Calu3 (cell line): ENCODE measurements around the gene JAZF1. TPM values are rescaled to one million over a fixed set of nuclear protein-coding genes. Genes with fewer than 3 reads are reported as not detected.

ENCODE experiments used
- BruUV-seq: library from RNA; stranded (reverse); fragments of 400-500 nt; replicated peaks from 2 replicates; lab custom pipeline; 2021; lab: Mats Ljungman, UMichigan
- CTCF ChIA-PET: fragments of 300-600 bp; sonication (Branson Sonifier 250); formaldehyde crosslinking; loops from one replicate; lab custom pipeline; 2022; ENCODE audit warnings: antibody characterized with exemption; lab: Charles Lee
- DNase-seq: peaks from one replicate; pipeline ENCODE4 v3.0.0; 2022
- H3K27ac Mint-ChIP-seq: one replicate; pipeline ENCODE4 v1.8.0; 2022; ENCODE audit warnings: mixed read lengths; ENCODE audit not compliant: unreplicated experiment
- H3K27me3 Mint-ChIP-seq: one replicate; pipeline ENCODE4 v1.8.0; 2022; ENCODE audit warnings: mixed read lengths; ENCODE audit not compliant: unreplicated experiment
- H3K36me3 Mint-ChIP-seq: one replicate; pipeline ENCODE4 v1.8.0; 2022; ENCODE audit warnings: mild to moderate bottlenecking, moderate library complexity, mixed read lengths; ENCODE audit not compliant: insufficient read depth, unreplicated experiment
- H3K4me1 Mint-ChIP-seq: one replicate; pipeline ENCODE4 v1.8.0; 2022; ENCODE audit warnings: mild to moderate bottlenecking, low read depth, mixed read lengths; ENCODE audit not compliant: unreplicated experiment
- H3K4me3 Mint-ChIP-seq: one replicate; pipeline ENCODE4 v1.8.0; 2022; ENCODE audit warnings: mild to moderate bottlenecking, low read depth, moderate library complexity, mixed read lengths; ENCODE audit not compliant: unreplicated experiment
- H3K9me3 Mint-ChIP-seq: one replicate; pipeline ENCODE4 v1.8.0; 2022; ENCODE audit warnings: low read depth, mixed read lengths; ENCODE audit not compliant: unreplicated experiment
- intact Hi-C: fragments of 100-400 bp; cut with micrococcal nuclease; formaldehyde crosslinking; loops from one replicate; pipeline ENCODE4 v1.10.0; 2022; ENCODE audit not compliant: unreplicated experiment
- total RNA-seq: library from RNA; stranded (reverse); gene quantifications from 2 replicates; pipeline ENCODE4 v1.2.3, GENCODE V29; 2022
- TF ChIP-seq, protein P1 (sequence below): fragments of 200-600 bp; IDR thresholded peaks from one replicate; pipeline ENCODE4 v1.8.0; 2022; ENCODE audit warnings: antibody characterized with exemption; ENCODE audit not compliant: unreplicated experiment

Gene JAZF1
- total RNA-seq, 1 experiment from 2014 or later = 10.7 TPM

DNA sequence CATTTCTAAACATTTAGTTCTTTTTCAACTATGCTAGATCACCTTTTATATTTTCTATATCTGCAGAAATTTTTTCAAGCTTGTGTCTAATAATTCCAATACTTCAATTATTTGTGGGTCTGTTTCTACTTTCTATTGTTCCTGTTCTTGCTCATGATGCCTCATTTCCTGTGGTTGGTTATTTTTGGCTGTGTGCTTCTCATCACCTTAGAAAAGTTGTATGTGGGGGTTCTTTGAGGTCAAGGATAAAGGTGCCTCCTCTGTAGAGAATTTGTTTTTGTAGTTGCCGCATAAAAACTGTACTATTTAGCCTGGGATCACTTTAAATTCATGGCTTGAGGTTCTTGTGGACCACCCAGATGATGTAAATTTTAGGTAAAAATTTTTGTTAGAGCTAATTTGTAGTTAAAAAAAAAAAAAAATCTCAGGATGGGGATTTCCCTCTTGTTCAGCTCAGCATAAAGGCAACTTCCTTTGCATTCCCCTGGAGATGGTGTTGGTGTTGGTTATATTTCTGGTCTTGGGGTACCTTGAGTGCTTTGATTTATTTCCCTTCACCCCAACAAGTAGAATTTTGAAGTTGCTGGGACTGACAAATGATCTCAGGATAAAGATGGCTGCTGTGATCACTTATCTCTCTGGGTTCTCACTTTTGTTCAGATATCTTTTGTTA is 27.0 kb upstream of the JAZF1 start:
- no peak overlapping the region for H3K27ac Mint-ChIP-seq
- no TSS peak for BruUV-seq
- DNase-seq = no peak
- H3K27me3 Mint-ChIP-seq = no peaks in the 10 kb centered on the region
- H3K4me3 Mint-ChIP-seq = no peak overlapping the region
- intact Hi-C loops = no loop called here
- H3K4me1 Mint-ChIP-seq = peaks cover 12% of the 10 kb centered on the region
- H3K36me3 Mint-ChIP-seq = no peaks in the 10 kb centered on the region
- peaks cover 3% of the 10 kb centered on the region for H3K9me3 Mint-ChIP-seq
- CTCF ChIA-PET = interaction anchor here (0.7 kb wide), 2 partner anchors 271 to 685 kb away, joined by 3 to 4 read pairs; no protein-coding TSS in a partner anchor
- TF ChIP-seq, protein P1, sequence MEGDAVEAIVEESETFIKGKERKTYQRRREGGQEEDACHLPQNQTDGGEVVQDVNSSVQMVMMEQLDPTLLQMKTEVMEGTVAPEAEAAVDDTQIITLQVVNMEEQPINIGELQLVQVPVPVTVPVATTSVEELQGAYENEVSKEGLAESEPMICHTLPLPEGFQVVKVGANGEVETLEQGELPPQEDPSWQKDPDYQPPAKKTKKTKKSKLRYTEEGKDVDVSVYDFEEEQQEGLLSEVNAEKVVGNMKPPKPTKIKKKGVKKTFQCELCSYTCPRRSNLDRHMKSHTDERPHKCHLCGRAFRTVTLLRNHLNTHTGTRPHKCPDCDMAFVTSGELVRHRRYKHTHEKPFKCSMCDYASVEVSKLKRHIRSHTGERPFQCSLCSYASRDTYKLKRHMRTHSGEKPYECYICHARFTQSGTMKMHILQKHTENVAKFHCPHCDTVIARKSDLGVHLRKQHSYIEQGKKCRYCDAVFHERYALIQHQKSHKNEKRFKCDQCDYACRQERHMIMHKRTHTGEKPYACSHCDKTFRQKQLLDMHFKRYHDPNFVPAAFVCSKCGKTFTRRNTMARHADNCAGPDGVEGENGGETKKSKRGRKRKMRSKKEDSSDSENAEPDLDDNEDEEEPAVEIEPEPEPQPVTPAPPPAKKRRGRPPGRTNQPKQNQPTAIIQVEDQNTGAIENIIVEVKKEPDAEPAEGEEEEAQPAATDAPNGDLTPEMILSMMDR = no peak

DNA sequence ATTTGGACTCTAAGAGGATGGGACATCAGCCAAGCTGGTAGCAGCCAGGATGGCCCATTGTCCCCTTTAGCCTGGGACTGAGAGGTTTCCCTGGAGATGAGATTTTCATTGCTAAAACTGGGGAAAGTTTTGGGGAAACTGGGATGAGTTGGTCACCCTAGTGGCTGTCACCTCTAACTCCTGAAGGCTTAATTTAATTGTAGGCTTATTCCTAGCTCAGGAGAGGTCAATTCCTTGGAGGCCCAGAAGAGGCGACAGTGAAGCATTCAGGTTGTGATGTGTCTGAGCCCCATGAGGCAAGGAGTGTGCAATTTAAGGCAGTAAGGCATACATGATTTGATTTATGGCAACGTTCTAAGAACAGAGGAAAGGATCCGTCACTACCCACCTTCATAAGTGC is 24.9 kb upstream of the JAZF1 start:
- TF ChIP-seq, protein P1 = no peak
- Mint-ChIP-seq H3K36me3 (no peaks in the 10 kb centered on the region), H3K9me3 (peaks cover 3% of the 10 kb centered on the region), H3K27me3 (peaks cover 12% of the 10 kb centered on the region), H3K27ac (no peak overlapping the region), H3K4me3 (no peak overlapping the region), H3K4me1 (peaks cover 12% of the 10 kb centered on the region)
- CTCF ChIA-PET = no interaction called here
- DNase-seq = no peak
- intact Hi-C loops = no loop called here
- BruUV-seq = no TSS peak

DNA sequence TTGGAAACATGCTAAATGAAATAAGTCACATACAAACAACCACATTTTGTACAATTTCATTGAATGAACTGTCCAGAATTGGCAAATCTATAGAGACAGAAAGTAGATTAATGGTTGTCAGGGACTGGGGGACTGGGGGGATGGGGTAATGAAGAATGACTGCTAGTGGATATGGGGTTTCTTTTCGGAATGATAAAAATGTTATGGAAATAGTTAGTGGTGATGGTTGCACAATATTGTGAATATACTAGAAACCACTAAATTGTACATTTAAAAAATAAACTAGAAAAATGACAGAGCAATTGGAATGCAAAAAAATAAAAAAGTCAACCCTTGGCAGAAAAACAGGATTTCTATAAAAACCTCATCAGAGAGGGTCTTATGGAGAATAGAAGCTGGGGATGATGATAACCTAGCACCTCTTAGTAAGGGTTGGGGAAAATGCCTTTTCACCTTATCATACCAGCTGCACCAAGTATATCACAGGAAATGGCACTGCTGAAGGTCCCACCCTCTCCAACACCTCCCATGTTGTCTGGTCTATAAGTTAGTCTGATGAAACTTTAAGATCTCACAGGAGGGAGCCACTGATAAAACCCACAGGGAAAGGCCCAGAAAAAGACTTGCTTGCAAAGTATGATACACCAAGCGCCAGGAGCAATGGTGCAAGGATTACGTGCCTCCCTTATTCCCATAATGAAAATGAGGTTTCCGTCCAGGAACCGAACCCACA is 23.1 kb upstream of the JAZF1 start:
- Mint-ChIP-seq H3K4me1 (peaks cover 12% of the 10 kb centered on the region), H3K27me3 (peaks cover 12% of the 10 kb centered on the region), H3K27ac (no peak overlapping the region), H3K9me3 (peaks cover 3% of the 10 kb centered on the region), H3K36me3 (no peaks in the 10 kb centered on the region), H3K4me3 (no peak overlapping the region)
- TF ChIP-seq, protein P1 = no peak
- DNase-seq = no peak
- CTCF ChIA-PET = no interaction called here
- intact Hi-C loops = no loop called here
- BruUV-seq = no TSS peak

DNA sequence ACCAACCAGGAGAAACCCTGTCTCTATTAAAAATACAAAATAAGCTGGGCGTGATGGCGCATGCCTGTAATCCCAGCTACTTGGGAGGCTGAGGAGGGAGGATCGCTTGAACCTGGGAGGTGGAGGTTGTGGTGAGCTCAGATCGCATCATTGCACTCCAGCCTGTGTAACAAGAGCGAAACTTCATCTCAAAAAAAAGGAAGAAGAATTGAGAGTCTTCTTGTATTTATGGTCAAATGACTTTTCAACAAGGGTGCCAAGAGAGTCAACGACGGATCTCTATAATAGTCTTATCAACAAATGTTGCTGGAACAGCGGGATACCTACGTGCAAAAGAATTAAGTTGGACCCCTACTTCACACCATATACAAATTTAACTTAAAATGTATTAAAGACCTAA is 21.6 kb upstream of the JAZF1 start:
- no peak for DNase-seq
- no peak overlapping the region for H3K4me3 Mint-ChIP-seq
- CTCF ChIA-PET = no interaction called here
- peaks cover 3% of the 10 kb centered on the region for H3K9me3 Mint-ChIP-seq
- TF ChIP-seq, protein P1 = no peak
- peaks cover 13% of the 10 kb centered on the region for H3K27me3 Mint-ChIP-seq
- no TSS peak for BruUV-seq
- H3K4me1 Mint-ChIP-seq = peaks cover 11% of the 10 kb centered on the region
- H3K27ac Mint-ChIP-seq = no peak overlapping the region
- intact Hi-C loops = no loop called here
- no peaks in the 10 kb centered on the region for H3K36me3 Mint-ChIP-seq
